SK-N-SH (cell line): ENCODE data around the gene PCP2. TPM values are rescaled to one million over a fixed set of nuclear protein-coding genes. Genes with fewer than 3 reads are reported as not detected.

ENCODE experiments used
- CTCF ChIA-PET: fragments of 300-600, 350-600 bp; formaldehyde crosslinking; extraction: SDS; loops from one replicate; lab custom pipeline; 2021; lab: Yijun Ruan, JAX
- POLR2A ChIA-PET: fragments of 350-600 bp; sonication (Branson Sonifier 250); formaldehyde crosslinking; extraction: SDS; loops from one replicate; lab custom pipeline; 2020; ENCODE audit warnings: antibody characterized with exemption, inconsistent platforms; lab: Yijun Ruan, JAX
- DNase-seq: peaks from one replicate; pipeline ENCODE4 v3.0.0; 2012
- H2AFZ ChIP-seq: fragments of 200-600 bp; sonication (generic); 2 replicates; pipeline ENCODE4 v1.8.1; 2016; ENCODE audit warnings: antibody characterized with exemption, mild to moderate bottlenecking, low read depth
- H3F3A ChIP-seq: fragments of 200-600 bp; sonication (generic); replicated peaks from 2 replicates; pipeline ENCODE3; 2016; ENCODE audit warnings: antibody characterized with exemption, mild to moderate bottlenecking; ENCODE audit not compliant: insufficient read depth
- H3K27ac ChIP-seq, 2 experiments: fragments of 200-500 bp in 1 of 2; fragments of 200-600 bp in 1 of 2; sonication (Bioruptor generic) in 1 of 2; sonication (generic), shearing (Covaris generic) in 1 of 2; 2 replicates each; pipeline versions ENCODE4 v1.5.1 to v1.6.1; 2014 to 2016; ENCODE audit warnings: low read depth in 2 of 2, inconsistent platforms in 1 of 2, low read length in 1 of 2, mild to moderate bottlenecking in 1 of 2, mixed read lengths in 1 of 2
- H3K27me3 ChIP-seq: fragments of 200-600 bp; sonication (generic), shearing (Covaris generic); 2 replicates; pipeline ENCODE4 v1.6.1; 2016; ENCODE audit warnings: mixed run types; ENCODE audit not compliant: insufficient read depth
- H3K36me3 ChIP-seq, 2 experiments: fragments of 200-500 bp in 1 of 2; fragments of 200-600 bp in 1 of 2; sonication (Bioruptor generic) in 1 of 2; sonication (generic) in 1 of 2; replicated peaks in 1 of 2; 2 replicates each; pipeline versions ENCODE3 to v1.5.1; 2014 to 2016; ENCODE audit warnings: low read length in 1 of 2, mild to moderate bottlenecking in 1 of 2; ENCODE audit not compliant: insufficient read depth in 2 of 2, control insufficient read depth in 1 of 2
- H3K4me1 ChIP-seq, 2 experiments: fragments of 200-500 bp in 1 of 2; fragments of 200-600 bp in 1 of 2; sonication (Bioruptor generic) in 1 of 2; sonication (generic), shearing (Covaris generic) in 1 of 2; 2 replicates each; pipeline versions ENCODE4 v1.5.1 to v1.6.1; 2014 to 2016; ENCODE audit warnings: low read depth in 1 of 2, low read length in 1 of 2, mixed run types in 1 of 2; ENCODE audit not compliant: insufficient read depth in 2 of 2, control insufficient read depth in 1 of 2
- H3K4me2 ChIP-seq: fragments of 200-600 bp; sonication (generic), shearing (Covaris generic); 2 replicates; pipeline ENCODE4 v1.6.1; 2017; ENCODE audit warnings: mixed run types
- H3K4me3 ChIP-seq, 2 experiments: fragments of 200-500 bp in 1 of 2; fragments of 200-600 bp in 1 of 2; sonication (Bioruptor generic) in 1 of 2; sonication (generic), shearing (Covaris generic) in 1 of 2; 2 replicates each; pipeline versions ENCODE4 v1.5.1 to v1.8.1; 2014 to 2016; ENCODE audit warnings: low read depth in 2 of 2, inconsistent platforms in 1 of 2, low read length in 1 of 2, mild to moderate bottlenecking in 1 of 2, mixed read lengths in 1 of 2, moderate library complexity in 1 of 2
- H3K79me2 ChIP-seq: fragments of 200-600 bp; sonication (generic); 2 replicates; pipeline ENCODE4 v1.8.1; 2017; ENCODE audit warnings: mild to moderate bottlenecking; ENCODE audit not compliant: insufficient read depth
- H3K9ac ChIP-seq: fragments of 200-600 bp; sonication (generic); 2 replicates; pipeline ENCODE4 v1.6.1; 2017; ENCODE audit warnings: mixed run types
- H3K9me2 ChIP-seq: fragments of 200-600 bp; sonication (generic); 2 replicates; pipeline ENCODE4 v1.6.1; 2017; ENCODE audit warnings: mixed run types
- H3K9me3 ChIP-seq: fragments of 200-600 bp; sonication (generic); 2 replicates; pipeline ENCODE4 v1.6.1; 2017; ENCODE audit warnings: mixed run types, mild to moderate bottlenecking, moderate library complexity
- H4K20me1 ChIP-seq: fragments of 200-600 bp; sonication (generic); 2 replicates; pipeline ENCODE4 v1.6.1; 2017; ENCODE audit warnings: mild to moderate bottlenecking, mixed run types; ENCODE audit not compliant: insufficient read depth
- EZH2phosphoT487 ChIP-seq: fragments of 200-600 bp; sonication (generic); IDR thresholded peaks from 2 replicates; pipeline ENCODE4 v1.6.1; 2017; ENCODE audit warnings: low read depth, mixed run types, mild to moderate bottlenecking, antibody characterized with exemption, moderate library complexity, borderline replicate concordance
- FOXJ3 ChIP-seq: sonication (generic); formaldehyde crosslinking; IDR thresholded peaks from 2 replicates; pipeline ENCODE4 v1.5.1; 2020; ENCODE audit warnings: mild to moderate bottlenecking, missing genetic modification reagents
- GATA2 ChIP-seq: sonication (generic); formaldehyde crosslinking; IDR thresholded peaks from 2 replicates; pipeline ENCODE4 v1.5.0; 2020; ENCODE audit warnings: mild to moderate bottlenecking, missing genetic modification reagents
- MEF2A ChIP-seq: IDR thresholded peaks from 2 replicates; pipeline ENCODE4 v1.4.0; 2012; ENCODE audit warnings: low read depth, borderline replicate concordance
- MXI1 ChIP-seq: IDR thresholded peaks from 2 replicates; pipeline ENCODE4 v1.6.1; 2012; ENCODE audit warnings: mild to moderate bottlenecking, low read depth, low read length, improper control_type of control experiment
- NFIC ChIP-seq: IDR thresholded peaks from 2 replicates; pipeline ENCODE4 v1.4.0; 2012; ENCODE audit warnings: borderline replicate concordance
- NRF1 ChIP-seq: IDR thresholded peaks from 2 replicates; pipeline ENCODE4 v1.6.1; 2012; ENCODE audit warnings: low read depth, mild to moderate bottlenecking, low read length
- RCOR1 ChIP-seq: fragments of 150-350 bp; IDR thresholded peaks from 2 replicates; pipeline ENCODE4 v1.6.1; 2017; ENCODE audit warnings: antibody characterized with exemption, low read length
- RFX5 ChIP-seq: IDR thresholded peaks from 2 replicates; pipeline ENCODE4 v1.6.1; 2012; ENCODE audit warnings: mild to moderate bottlenecking, improper control_type of control experiment, low read length
- SIN3A ChIP-seq: IDR thresholded peaks from 2 replicates; pipeline ENCODE4 v1.6.1; 2012; ENCODE audit warnings: low read depth, mild to moderate bottlenecking, low read length, moderate library complexity, borderline replicate concordance
- SMC3 ChIP-seq: IDR thresholded peaks from 2 replicates; pipeline ENCODE4 v1.6.1; 2012; ENCODE audit warnings: low read depth, low read length, improper control_type of control experiment
- TAF1 ChIP-seq: IDR thresholded peaks from 2 replicates; pipeline ENCODE4 v1.6.1; 2012; ENCODE audit warnings: low read depth, mild to moderate bottlenecking, low read length, moderate library complexity, borderline replicate concordance
- TEAD4 ChIP-seq: IDR thresholded peaks from 2 replicates; pipeline ENCODE4 v1.4.0; 2012; ENCODE audit warnings: mild to moderate bottlenecking, borderline replicate concordance; ENCODE audit not compliant: insufficient read depth
- WGBS: methylation state at CpG from one replicate; pipeline ENCODE4 v1.1.6; 2017; ENCODE audit warnings: low lambda C conversion rate; 5-methylcytosine and 5-hydroxymethylcytosine counted together
- polyA plus RNA-seq, 3 experiments: library from polyadenylated mRNA; depleted of rRNA; stranded (reverse); fragments of >200 nt; gene quantifications; 2 replicates each; pipeline ENCODE4 v1.2.3, GENCODE V29; 2012
- TF ChIP-seq, protein P1 (sequence below): fragments of 150-350 bp; IDR thresholded peaks from 2 replicates; pipeline ENCODE4 v1.6.1; 2017; ENCODE audit warnings: antibody characterized with exemption, low read length, low read depth, borderline replicate concordance
- TF ChIP-seq, protein P2 (sequence below): IDR thresholded peaks from 2 replicates; pipeline ENCODE4 v1.6.1; 2012; ENCODE audit warnings: mild to moderate bottlenecking, low read depth, low read length, moderate library complexity

The PCP2 gene
- polyA plus RNA-seq, 1 of the 3 experiments (the other 2 are of a cell fraction), result not detected

DNA sequence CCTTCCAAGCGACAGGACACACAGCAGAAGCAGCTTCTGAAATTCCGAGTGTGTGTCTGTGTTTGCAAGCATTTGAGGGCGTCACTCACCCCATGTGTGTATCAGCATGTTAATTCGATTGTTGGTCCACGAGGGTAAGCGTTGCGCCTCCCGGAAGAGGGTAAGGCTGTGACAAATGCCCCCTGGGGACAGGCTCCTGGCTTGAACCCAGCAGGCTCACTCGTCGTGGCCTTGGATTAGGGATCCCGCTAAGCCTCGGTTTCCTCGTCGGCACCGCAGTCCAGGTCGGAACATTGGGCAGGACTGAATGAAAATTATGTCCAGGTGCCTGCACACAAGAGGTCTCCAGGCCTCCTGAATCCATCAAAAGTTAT lies 2.8 kb upstream of the PCP2 start:
- WGBS, result 18% methylated on average over 11 of the region's 16 CpGs
- CTCF ChIA-PET, result interaction anchor here (1.1 to 5.5 kb wide), 4 partner anchors 8 to 163 kb away, joined by 5 to 25 read pairs (median 8); partner anchors contain the start of gene TRAPPC5
- no peak for DNase-seq
- Histone ChIP-seq H3K27ac (no peak overlapping the region), H3K79me2 (no peaks in the 10 kb centered on the region; the same call in 1 of the 2 replicates), H3K9ac (no peak overlapping the region), H3K36me3 (no peaks in the 10 kb centered on the region), H2AFZ (no peak overlapping the region), H3K9me3 (no peaks in the 10 kb centered on the region), H3K27me3 (peaks cover 37% of the 10 kb centered on the region), H3K9me2 (no peaks in the 10 kb centered on the region), H4K20me1 (no peaks in the 10 kb centered on the region)
- TF ChIP-seq RFX5, result no peak
- TF ChIP-seq, protein P1, sequence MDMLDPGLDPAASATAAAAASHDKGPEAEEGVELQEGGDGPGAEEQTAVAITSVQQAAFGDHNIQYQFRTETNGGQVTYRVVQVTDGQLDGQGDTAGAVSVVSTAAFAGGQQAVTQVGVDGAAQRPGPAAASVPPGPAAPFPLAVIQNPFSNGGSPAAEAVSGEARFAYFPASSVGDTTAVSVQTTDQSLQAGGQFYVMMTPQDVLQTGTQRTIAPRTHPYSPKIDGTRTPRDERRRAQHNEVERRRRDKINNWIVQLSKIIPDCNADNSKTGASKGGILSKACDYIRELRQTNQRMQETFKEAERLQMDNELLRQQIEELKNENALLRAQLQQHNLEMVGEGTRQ, result no peak
- TF ChIP-seq, protein P2, sequence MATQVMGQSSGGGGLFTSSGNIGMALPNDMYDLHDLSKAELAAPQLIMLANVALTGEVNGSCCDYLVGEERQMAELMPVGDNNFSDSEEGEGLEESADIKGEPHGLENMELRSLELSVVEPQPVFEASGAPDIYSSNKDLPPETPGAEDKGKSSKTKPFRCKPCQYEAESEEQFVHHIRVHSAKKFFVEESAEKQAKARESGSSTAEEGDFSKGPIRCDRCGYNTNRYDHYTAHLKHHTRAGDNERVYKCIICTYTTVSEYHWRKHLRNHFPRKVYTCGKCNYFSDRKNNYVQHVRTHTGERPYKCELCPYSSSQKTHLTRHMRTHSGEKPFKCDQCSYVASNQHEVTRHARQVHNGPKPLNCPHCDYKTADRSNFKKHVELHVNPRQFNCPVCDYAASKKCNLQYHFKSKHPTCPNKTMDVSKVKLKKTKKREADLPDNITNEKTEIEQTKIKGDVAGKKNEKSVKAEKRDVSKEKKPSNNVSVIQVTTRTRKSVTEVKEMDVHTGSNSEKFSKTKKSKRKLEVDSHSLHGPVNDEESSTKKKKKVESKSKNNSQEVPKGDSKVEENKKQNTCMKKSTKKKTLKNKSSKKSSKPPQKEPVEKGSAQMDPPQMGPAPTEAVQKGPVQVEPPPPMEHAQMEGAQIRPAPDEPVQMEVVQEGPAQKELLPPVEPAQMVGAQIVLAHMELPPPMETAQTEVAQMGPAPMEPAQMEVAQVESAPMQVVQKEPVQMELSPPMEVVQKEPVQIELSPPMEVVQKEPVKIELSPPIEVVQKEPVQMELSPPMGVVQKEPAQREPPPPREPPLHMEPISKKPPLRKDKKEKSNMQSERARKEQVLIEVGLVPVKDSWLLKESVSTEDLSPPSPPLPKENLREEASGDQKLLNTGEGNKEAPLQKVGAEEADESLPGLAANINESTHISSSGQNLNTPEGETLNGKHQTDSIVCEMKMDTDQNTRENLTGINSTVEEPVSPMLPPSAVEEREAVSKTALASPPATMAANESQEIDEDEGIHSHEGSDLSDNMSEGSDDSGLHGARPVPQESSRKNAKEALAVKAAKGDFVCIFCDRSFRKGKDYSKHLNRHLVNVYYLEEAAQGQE, result no peak
- TF ChIP-seq, all 33 proteins: peak for 0
- Histone ChIP-seq H3K4me1 (peaks cover 0 to 4% of the 10 kb centered on the region in 2 experiments; a peak in 1 of 4 replicates), H3K4me3 (no peak overlapping the region), H3K4me2 (no peak overlapping the region), H3F3A (peaks cover 4% of the 10 kb centered on the region)
- POLR2A ChIA-PET, result interaction anchor here (1.2 kb wide), 1 partner anchor 45 kb away, joined by 3 read pairs; the partner anchor contains the start of gene TRAPPC5

DNA sequence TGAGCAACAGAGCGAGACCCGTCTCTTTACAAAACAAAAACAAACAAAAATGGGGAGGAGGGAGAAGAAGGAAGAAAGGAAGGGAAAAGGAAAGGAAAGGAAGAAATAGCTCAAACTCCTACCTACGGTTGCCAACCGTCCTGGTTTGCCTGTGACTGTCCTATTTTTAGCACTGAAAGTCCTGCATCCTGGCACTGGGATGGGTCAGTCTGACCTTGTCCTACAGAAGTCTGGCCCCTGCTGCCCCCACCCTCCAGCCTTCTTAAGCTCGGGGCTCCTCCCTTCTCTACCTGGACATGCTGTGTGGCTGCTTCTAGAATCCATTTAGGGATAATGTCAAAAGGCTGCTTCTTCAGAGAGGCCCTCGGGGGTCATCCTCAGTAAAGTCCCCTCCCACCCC lies 2.2 kb upstream of the PCP2 start:
- no peaks in the 10 kb centered on the region for H3K36me3 ChIP-seq
- H3K79me2 ChIP-seq, result peaks cover 5% of the 10 kb centered on the region; the same call in 1 of the 2 replicates
- TF ChIP-seq SMC3, result no peak
- no peak for TF ChIP-seq RCOR1
- no peak for TF ChIP-seq NFIC
- no peak for TF ChIP-seq EZH2phosphoT487
- TF ChIP-seq FOXJ3 (CRISPR knock-in tag), result no peak
- TF ChIP-seq TAF1, result no peak
- TF ChIP-seq, protein P2, result no peak
- TF ChIP-seq GATA2 (CRISPR knock-in tag), result no peak
- TF ChIP-seq TEAD4, result no peak
- no peak for TF ChIP-seq MXI1
- TF ChIP-seq MEF2A, result no peak
- no peak for TF ChIP-seq NRF1
- TF ChIP-seq SIN3A, result no peak
- H3K9me3 ChIP-seq, result no peaks in the 10 kb centered on the region
- no peak overlapping the region for H3K4me3 ChIP-seq
- ChIA-PET CTCF (interaction anchor here (1.1 to 5.5 kb wide), 5 partner anchors 9 to 163 kb away, joined by 5 to 25 read pairs (median 7); partner anchors contain the start of gene TRAPPC5), POLR2A (interaction anchor here (1.2 kb wide), 1 partner anchor 45 kb away, joined by 3 read pairs; the partner anchor contains the start of gene TRAPPC5)
- no peak for DNase-seq
- no peaks in the 10 kb centered on the region for H3K9me2 ChIP-seq
- H2AFZ ChIP-seq, result no peak overlapping the region
- H3K4me2 ChIP-seq, result no peak overlapping the region
- no peaks in the 10 kb centered on the region for H4K20me1 ChIP-seq
- H3K27ac ChIP-seq, result no peak overlapping the region
- no peak overlapping the region for H3K9ac ChIP-seq
- peaks cover 37% of the 10 kb centered on the region for H3K27me3 ChIP-seq
- peaks cover 4% of the 10 kb centered on the region for H3F3A ChIP-seq
- H3K4me1 ChIP-seq, result peaks cover 0 to 5% of the 10 kb centered on the region in 2 experiments; a peak in 1 of 4 replicates
- 13% methylated on average over 6 of the region's 6 CpGs for WGBS
